ENCODE measurements around the gene ARID1B. TPM values are rescaled to one million over a fixed set of nuclear protein-coding genes. Genes with fewer than 3 reads are reported as not detected.

ARID1B gene
- total and polyA plus RNA-seq, 11 donors = 15.3 to 76.1 (median 40.7) TPM

DNA sequence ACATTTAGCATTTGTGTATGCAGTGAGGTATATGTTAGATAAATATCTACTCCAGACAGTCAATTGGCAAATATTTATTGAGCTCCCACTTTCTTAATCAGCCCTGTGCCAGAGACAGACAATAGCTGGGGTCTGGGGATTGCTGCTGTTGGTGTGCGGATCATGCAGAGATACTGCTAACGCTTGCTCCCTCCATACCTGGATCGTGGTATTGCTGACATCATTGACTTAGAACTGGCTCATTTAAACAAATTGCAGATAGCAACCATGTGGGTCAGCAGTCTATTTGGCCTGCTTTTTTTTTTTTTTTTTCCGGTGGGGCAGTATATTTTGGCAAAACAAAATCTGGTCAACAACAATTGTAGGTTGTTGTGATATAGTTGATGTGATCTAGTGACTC is 9.5 kb downstream of the ARID1B start:
- no peak overlapping the region for H3K4me3 ChIP-seq
- H3K27me3 ChIP-seq = no peaks in the 10 kb centered on the region
- no peak for DNase-seq
- peak overlapping the region in 2 of 12 donors; percentile 10 to 24 for H3K27ac ChIP-seq
- peaks cover 9 to 84% (median 72%) of the 10 kb centered on the region in 12 donors for H3K4me1 ChIP-seq
- intact Hi-C loops (cut with DNase I) = loop anchor here in 5 of 10 donors (5.0 to 10.0 kb wide), 6 partner anchors 36 to 228 kb away; no protein-coding TSS in a partner anchor
- no peak for ATAC-seq
- TF ChIP-seq, protein P1, sequence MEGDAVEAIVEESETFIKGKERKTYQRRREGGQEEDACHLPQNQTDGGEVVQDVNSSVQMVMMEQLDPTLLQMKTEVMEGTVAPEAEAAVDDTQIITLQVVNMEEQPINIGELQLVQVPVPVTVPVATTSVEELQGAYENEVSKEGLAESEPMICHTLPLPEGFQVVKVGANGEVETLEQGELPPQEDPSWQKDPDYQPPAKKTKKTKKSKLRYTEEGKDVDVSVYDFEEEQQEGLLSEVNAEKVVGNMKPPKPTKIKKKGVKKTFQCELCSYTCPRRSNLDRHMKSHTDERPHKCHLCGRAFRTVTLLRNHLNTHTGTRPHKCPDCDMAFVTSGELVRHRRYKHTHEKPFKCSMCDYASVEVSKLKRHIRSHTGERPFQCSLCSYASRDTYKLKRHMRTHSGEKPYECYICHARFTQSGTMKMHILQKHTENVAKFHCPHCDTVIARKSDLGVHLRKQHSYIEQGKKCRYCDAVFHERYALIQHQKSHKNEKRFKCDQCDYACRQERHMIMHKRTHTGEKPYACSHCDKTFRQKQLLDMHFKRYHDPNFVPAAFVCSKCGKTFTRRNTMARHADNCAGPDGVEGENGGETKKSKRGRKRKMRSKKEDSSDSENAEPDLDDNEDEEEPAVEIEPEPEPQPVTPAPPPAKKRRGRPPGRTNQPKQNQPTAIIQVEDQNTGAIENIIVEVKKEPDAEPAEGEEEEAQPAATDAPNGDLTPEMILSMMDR (IDR thresholded peaks at IDR 0.05) = no peak
- no peak for TF ChIP-seq POLR2A (IDR thresholded peaks at IDR 0.05)
- H3K36me3 ChIP-seq = peaks cover 0 to 8% (median 0%) of the 10 kb centered on the region in 9 donors
- whole genome bisulfite sequencing, 4 donors = 64 to 71% (median 69%) methylated on average over 4 of the region's 4 CpGs
- no peaks in the 10 kb centered on the region for H3K9me3 ChIP-seq

DNA sequence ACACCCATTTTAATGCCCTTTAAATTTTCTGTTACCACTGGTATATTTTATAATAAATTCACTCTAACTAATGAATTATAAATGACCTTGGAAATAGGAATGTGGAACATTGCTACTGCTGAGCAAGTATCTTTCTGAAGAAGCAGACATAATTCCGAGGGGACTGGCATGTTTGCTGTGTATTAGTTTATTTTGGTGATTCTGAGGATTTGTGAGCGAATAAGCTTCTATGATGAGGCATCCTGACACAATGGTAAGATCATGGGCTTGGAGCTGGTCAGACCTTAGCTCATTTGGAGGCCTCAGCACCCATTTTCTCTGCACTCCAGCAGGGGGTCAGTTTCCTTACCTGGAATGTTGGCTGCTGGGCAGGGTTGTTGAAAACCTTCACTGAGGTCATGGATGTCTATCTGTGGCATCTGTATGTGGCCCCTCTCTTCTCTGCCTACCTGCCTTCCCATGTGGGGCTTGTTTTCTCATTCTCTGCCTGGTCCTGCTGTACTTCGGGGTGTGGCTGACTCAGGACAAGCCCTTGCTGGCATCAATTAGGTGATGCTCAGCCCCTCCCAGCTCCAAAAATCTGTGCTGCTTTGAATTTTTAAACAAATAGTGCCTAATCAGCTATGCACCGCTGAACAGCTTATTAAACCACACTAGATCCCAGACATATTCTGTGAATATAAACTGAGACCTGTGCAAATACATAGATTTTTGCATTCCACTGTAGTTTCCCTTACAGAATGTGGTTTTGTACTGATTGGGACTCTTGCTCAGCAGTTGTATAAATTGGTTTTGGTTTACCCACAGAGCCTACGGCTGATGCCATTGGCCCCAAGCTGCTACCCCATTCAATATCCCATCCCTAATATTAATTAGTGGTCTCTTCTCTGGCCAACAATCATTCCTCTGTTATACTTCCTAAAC is 10.7 kb downstream of the ARID1B start:
- intact Hi-C loops (cut with DNase I) = loop anchor here in 5 of 10 donors (5.0 to 10.0 kb wide), 6 partner anchors 34 to 227 kb away; no protein-coding TSS in a partner anchor
- DNase-seq (no peak), ATAC-seq (no peak)
- 74 to 83% (median 80%) methylated on average over 5 of the region's 5 CpGs for WGBS, 4 donors
- TF ChIP-seq, protein P1 (IDR thresholded peaks at IDR 0.05) = no peak
- no peak for TF ChIP-seq POLR2A (IDR thresholded peaks at IDR 0.05)
- H3K27me3 ChIP-seq = no peaks in the 10 kb centered on the region
- H3K4me3 ChIP-seq = no peak overlapping the region
- no peaks in the 10 kb centered on the region for H3K9me3 ChIP-seq
- peaks cover 0 to 8% (median 0%) of the 10 kb centered on the region in 9 donors for H3K36me3 ChIP-seq
- peak overlapping the region in 5 of 12 donors; percentile 1 to 37 (median 23) for H3K27ac ChIP-seq
- H3K4me1 ChIP-seq = peaks cover 6 to 92% (median 76%) of the 10 kb centered on the region in 12 donors

DNA sequence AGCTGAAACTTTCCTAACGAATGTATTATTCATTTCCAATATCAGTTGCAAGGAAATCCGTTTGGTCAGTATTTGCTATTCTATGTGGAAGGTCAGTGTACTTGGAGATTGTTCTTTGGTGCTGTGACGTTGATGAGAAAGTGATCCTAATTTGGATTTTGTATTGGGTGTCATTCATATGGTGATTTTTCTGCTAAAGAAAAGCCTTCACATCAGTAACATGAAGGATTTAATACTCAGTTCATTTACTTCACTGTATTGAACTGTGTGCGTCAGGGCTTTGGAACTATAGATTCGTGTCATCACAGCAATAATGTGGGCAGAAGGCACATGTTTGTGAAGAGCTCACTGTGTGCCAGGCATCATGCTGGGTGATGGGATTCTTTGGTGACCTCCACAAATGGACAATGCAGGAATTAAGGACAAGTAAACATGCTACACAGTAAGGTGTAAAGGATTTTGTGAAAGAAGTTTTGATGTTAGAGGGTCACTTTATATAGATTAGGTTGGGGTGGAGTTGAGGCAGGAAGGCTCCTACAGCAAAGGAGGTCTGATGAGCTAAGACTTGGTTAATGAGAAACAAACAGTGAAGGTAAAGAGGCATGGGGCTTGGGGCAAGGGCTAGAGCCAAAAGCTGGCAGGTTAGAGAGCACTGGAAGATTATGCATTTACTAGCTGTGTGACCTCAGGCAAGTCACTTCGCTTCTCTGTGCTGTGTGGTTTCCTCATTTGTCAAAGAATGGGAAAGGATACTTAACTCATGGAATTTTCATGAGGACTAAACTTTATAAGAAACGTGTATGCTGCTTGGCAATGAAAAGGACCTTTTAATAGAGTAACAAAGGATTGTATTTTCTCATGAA is 12.1 kb downstream of the ARID1B start:
- TF ChIP-seq, protein P1 (IDR thresholded peaks at IDR 0.05) = no peak
- no peak for TF ChIP-seq POLR2A (IDR thresholded peaks at IDR 0.05)

More for the DNA sequence above, 12.1 kb downstream of the ARID1B start:
- peaks cover 0 to 8% (median 0%) of the 10 kb centered on the region in 9 donors for H3K36me3 ChIP-seq
- H3K4me1 ChIP-seq = peaks cover 2 to 92% (median 75%) of the 10 kb centered on the region in 12 donors
- intact Hi-C loops (cut with DNase I) = loop anchor here in 5 of 10 donors (5.0 to 10.0 kb wide), 6 partner anchors 33 to 225 kb away; no protein-coding TSS in a partner anchor
- no peak overlapping the region for H3K4me3 ChIP-seq
- no peaks in the 10 kb centered on the region for H3K9me3 ChIP-seq
- no peak for ATAC-seq
- H3K27me3 ChIP-seq = no peaks in the 10 kb centered on the region
- 59 to 72% (median 63%) methylated on average over 7 of the region's 7 CpGs for WGBS, 4 donors
- DNase-seq = no peak
- peak overlapping the region in 1 of 12 donors; percentile 24 for H3K27ac ChIP-seq
